H9 (cell line): Measurements from ENCODE around the gene MRPS10. TPM values are rescaled to one million over a fixed set of nuclear protein-coding genes. Genes with fewer than 3 reads are reported as not detected.

Source experiments
- DNase-seq: peaks from one replicate; pipeline ENCODE4 v3.0.0-alpha.2; 2017
- H2AFZ ChIP-seq: one replicate; pipeline ENCODE4 v1.6.1; 2013; ENCODE audit warnings: mild to moderate bottlenecking, low read length, control low read depth, moderate library complexity
- H2AK5ac ChIP-seq: 2 replicates; pipeline ENCODE4 v1.6.1; 2013; ENCODE audit warnings: low read length, control low read depth, mixed read lengths; ENCODE audit not compliant: insufficient read length
- H2BK120ac ChIP-seq: one replicate; pipeline ENCODE4 v1.6.1; 2013; ENCODE audit warnings: low read depth, mild to moderate bottlenecking, low read length, control low read depth, inconsistent platforms; ENCODE audit not compliant: poor library complexity, severe bottlenecking
- H2BK12ac ChIP-seq: 2 replicates; pipeline ENCODE4 v1.6.1; 2013; ENCODE audit warnings: low read length, control low read depth, mixed read lengths, low read depth; ENCODE audit not compliant: insufficient read length
- H2BK15ac ChIP-seq: 2 replicates; pipeline ENCODE4 v1.6.1; 2013; ENCODE audit warnings: low read depth, low read length, control low read depth
- H2BK20ac ChIP-seq: one replicate; pipeline ENCODE4 v1.6.1; 2013; ENCODE audit warnings: low read depth, mild to moderate bottlenecking, low read length, control low read depth, inconsistent platforms; ENCODE audit not compliant: poor library complexity, severe bottlenecking
- H2BK5ac ChIP-seq: 2 replicates; pipeline ENCODE4 v1.6.1; 2013; ENCODE audit warnings: low read length, control low read depth, mixed read lengths; ENCODE audit not compliant: insufficient read length
- H3K14ac ChIP-seq: 2 replicates; pipeline ENCODE4 v1.6.1; 2013; ENCODE audit warnings: low read length, control low read depth; ENCODE audit not compliant: insufficient read depth
- H3K18ac ChIP-seq: 2 replicates; pipeline ENCODE4 v1.6.1; 2013; ENCODE audit warnings: low read depth, mild to moderate bottlenecking, mixed read lengths, low read length, control low read depth; ENCODE audit not compliant: insufficient read length
- H3K23ac ChIP-seq: 2 replicates; pipeline ENCODE4 v1.6.1; 2013; ENCODE audit warnings: low read length, control low read depth, mixed read lengths, low read depth; ENCODE audit not compliant: insufficient read length
- H3K23me2 ChIP-seq: 2 replicates; pipeline ENCODE4 v1.6.1; 2013; ENCODE audit warnings: low read depth, mild to moderate bottlenecking, mixed read lengths, low read length, control low read depth; ENCODE audit not compliant: insufficient read length, poor library complexity, severe bottlenecking
- H3K27ac ChIP-seq: 2 replicates; pipeline ENCODE4 v1.5.1; 2013; ENCODE audit warnings: low read length, control low read depth, mixed read lengths, low read depth; ENCODE audit not compliant: insufficient read length
- H3K27me3 ChIP-seq: 2 replicates; pipeline ENCODE4 v1.6.1; 2013; ENCODE audit warnings: low read length, control low read depth, inconsistent platforms; ENCODE audit not compliant: insufficient read depth
- H3K4ac ChIP-seq: 2 replicates; pipeline ENCODE4 v1.6.1; 2013; ENCODE audit warnings: low read depth, mild to moderate bottlenecking, control low read depth, inconsistent platforms, low read length, moderate library complexity
- H3K4me1 ChIP-seq: 2 replicates; pipeline ENCODE4 v1.6.1; 2013; ENCODE audit warnings: low read length, control low read depth, inconsistent platforms; ENCODE audit not compliant: insufficient read depth
- H3K4me2 ChIP-seq: 2 replicates; pipeline ENCODE4 v1.6.1; 2013; ENCODE audit warnings: low read length, control low read depth, mixed read lengths; ENCODE audit not compliant: insufficient read length, insufficient read depth
- H3K56ac ChIP-seq: 2 replicates; pipeline ENCODE4 v1.6.1; 2013; ENCODE audit warnings: low read depth, mild to moderate bottlenecking, mixed read lengths, low read length, control low read depth; ENCODE audit not compliant: insufficient read length
- H3K79me1 ChIP-seq: 2 replicates; pipeline ENCODE4 v1.6.1; 2013; ENCODE audit warnings: low read depth, mild to moderate bottlenecking, moderate library complexity, low read length, control low read depth, inconsistent platforms; ENCODE audit not compliant: insufficient read depth, poor library complexity, severe bottlenecking
- H3K79me2 ChIP-seq: 2 replicates; pipeline ENCODE4 v1.6.1; 2013; ENCODE audit warnings: low read length, control low read depth, inconsistent platforms; ENCODE audit not compliant: insufficient read depth
- H3K9ac ChIP-seq: 2 replicates; pipeline ENCODE4 v1.6.1; 2013; ENCODE audit warnings: low read length, control low read depth, mixed read lengths; ENCODE audit not compliant: insufficient read length; ENCODE audit errors: extremely low read depth
- H3K9me3 ChIP-seq: one replicate; pipeline ENCODE4 v1.6.1; 2013; ENCODE audit warnings: low read depth, low read length, inconsistent platforms; ENCODE audit not compliant: control insufficient read depth
- H3T11ph ChIP-seq: one replicate; pipeline ENCODE4 v1.6.1; 2013; ENCODE audit warnings: mild to moderate bottlenecking, low read length, control low read depth, inconsistent platforms
- H4K20me1 ChIP-seq: one replicate; pipeline ENCODE4 v1.6.1; 2013; ENCODE audit not compliant: control insufficient read depth, insufficient read length, insufficient read depth
- H4K5ac ChIP-seq: 2 replicates; pipeline ENCODE4 v1.6.1; 2013; ENCODE audit warnings: low read depth, mild to moderate bottlenecking, mixed read lengths, low read length, control low read depth; ENCODE audit not compliant: insufficient read length
- H4K8ac ChIP-seq: replicated peaks from 2 replicates; pipeline ENCODE4 v1.6.1; 2013; ENCODE audit warnings: low read length, control low read depth, mixed read lengths, low read depth; ENCODE audit not compliant: insufficient read length
- H4K91ac ChIP-seq: 2 replicates; pipeline ENCODE4 v1.6.1; 2013; ENCODE audit warnings: low read depth, mild to moderate bottlenecking, moderate library complexity, mixed read lengths, low read length, control low read depth; ENCODE audit not compliant: insufficient read length
- H3K27ac Mint-ChIP-seq, 3 experiments: 2 replicates in 2 of 3; 3 replicates in 1 of 3; pipeline ENCODE4 v1.8.0; 2020 to 2021; ENCODE audit warnings: mixed read lengths in 3 of 3, mild to moderate bottlenecking in 1 of 3, moderate library complexity in 1 of 3
- H3K27me3 Mint-ChIP-seq: 2 replicates; pipeline ENCODE4 v1.8.0; 2021; ENCODE audit warnings: low read depth, mild to moderate bottlenecking, moderate library complexity, mixed read lengths
- H3K36me3 Mint-ChIP-seq, 3 experiments: 2 replicates in 2 of 3; 3 replicates in 1 of 3; pipeline ENCODE4 v1.8.0; 2020 to 2021; ENCODE audit warnings: low read depth in 3 of 3, mixed read lengths in 3 of 3; ENCODE audit not compliant: insufficient read depth in 1 of 3
- H3K4me1 Mint-ChIP-seq, 2 experiments: 2 replicates each; pipeline ENCODE4 v1.8.0; 2020; ENCODE audit warnings: mixed read lengths in 2 of 2
- H3K4me3 Mint-ChIP-seq, 2 experiments: 2 replicates in 1 of 2; 3 replicates in 1 of 2; pipeline ENCODE4 v1.8.0; 2020 to 2021; ENCODE audit warnings: mild to moderate bottlenecking in 2 of 2, mixed read lengths in 2 of 2, moderate library complexity in 1 of 2
- H3K9me3 Mint-ChIP-seq, 2 experiments: 2 replicates in 1 of 2; 3 replicates in 1 of 2; pipeline ENCODE4 v1.8.0; 2020; ENCODE audit warnings: mild to moderate bottlenecking in 2 of 2, mixed read lengths in 2 of 2, moderate library complexity in 1 of 2
- WGBS: extraction: QIAGEN DNeasy Blood & Tissue Kit; methylation state at CpG from one replicate; pipeline ENCODE4 v1.1.7; 2013; ENCODE audit warnings: missing lambda C conversion rate, low lambda C conversion rate, mixed read lengths; ENCODE audit not compliant: insufficient read length; ENCODE audit errors: extremely low coverage; 5-methylcytosine and 5-hydroxymethylcytosine counted together
- total RNA-seq: library from RNA; stranded (reverse); gene quantifications from 2 replicates; pipeline ENCODE4 v1.2.1, GENCODE V29; 2021
- TF ChIP-seq, protein P1 (sequence below): fragments of 200-600 bp; sonication (generic); conservative IDR thresholded peaks from 3 replicates; pipeline ENCODE4 v1.8.0; 2021; ENCODE audit warnings: antibody characterized with exemption, mild to moderate bottlenecking

MRPS10 gene
- total RNA-seq, 1 experiment from 2014 or later, result 33.9 TPM

DNA sequence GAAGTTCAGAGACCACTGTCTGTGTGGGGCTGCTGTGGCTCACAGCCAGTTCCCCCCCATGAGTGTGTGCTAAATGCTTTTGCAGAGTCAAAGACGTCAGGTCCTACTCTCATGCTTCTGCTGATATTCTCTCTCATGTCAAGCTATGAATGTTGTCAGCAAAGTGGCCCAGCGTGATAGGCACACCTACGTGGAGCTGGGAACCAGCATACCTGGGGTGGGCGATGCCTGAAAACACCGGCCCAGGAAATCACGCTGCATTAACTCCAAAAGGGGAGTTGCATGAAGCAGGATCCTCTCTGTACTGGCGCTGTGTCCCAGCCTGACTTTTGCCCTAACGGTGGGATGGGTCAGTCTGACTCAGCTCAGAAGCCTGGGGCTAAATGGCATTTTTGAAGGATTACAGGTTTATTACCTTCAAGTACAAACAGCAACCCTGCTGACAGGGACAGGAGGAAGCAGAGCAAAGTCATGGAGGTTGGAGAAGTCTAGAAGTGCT lies 9.0 kb upstream of the MRPS10 start:
- no peak overlapping the region for H2AK5ac ChIP-seq
- H3K27ac Mint-ChIP-seq, result peak overlapping the region; percentile 81 to 91 (median 87); a peak in 5 of 7 replicates
- no peaks in the 10 kb centered on the region for H3K9me3 Mint-ChIP-seq
- peaks cover 0 to 5% of the 10 kb centered on the region in 2 experiments; a peak in 3 of 4 replicates for H3K4me1 Mint-ChIP-seq
- H3K23me2 ChIP-seq, result no peaks in the 10 kb centered on the region
- no peak overlapping the region for H2BK5ac ChIP-seq
- no peaks in the 10 kb centered on the region for H3K27me3 Mint-ChIP-seq
- H3K4ac ChIP-seq, result no peak overlapping the region
- no peak overlapping the region for H4K91ac ChIP-seq
- H3K14ac ChIP-seq, result no peak overlapping the region
- no peaks in the 10 kb centered on the region for H3K9me3 ChIP-seq
- no peak overlapping the region for H2BK15ac ChIP-seq
- no peak overlapping the region for H3K56ac ChIP-seq
- no peak overlapping the region for H2BK12ac ChIP-seq
- no peak overlapping the region for H3K18ac ChIP-seq
- H2AFZ ChIP-seq, result no peak overlapping the region
- H2BK120ac ChIP-seq, result no peak overlapping the region
- no peak overlapping the region for H3K27ac ChIP-seq
- no CpG with 5 or more reads among the region's 8 CpGs for WGBS
- no peak overlapping the region for H3K9ac ChIP-seq
- H3K4me2 ChIP-seq, result no peak overlapping the region
- no peak overlapping the region for H4K5ac ChIP-seq
- no peak for DNase-seq
- H3K36me3 Mint-ChIP-seq, result peaks cover 3 to 25% (median 23%) of the 10 kb centered on the region in 3 experiments; a peak in 6 of 7 replicates
- no peak overlapping the region for H2BK20ac ChIP-seq
- no peak overlapping the region for H3K23ac ChIP-seq
- H3K79me1 ChIP-seq, result no peaks in the 10 kb centered on the region
- no peak overlapping the region for H4K8ac ChIP-seq
- TF ChIP-seq, protein P1, sequence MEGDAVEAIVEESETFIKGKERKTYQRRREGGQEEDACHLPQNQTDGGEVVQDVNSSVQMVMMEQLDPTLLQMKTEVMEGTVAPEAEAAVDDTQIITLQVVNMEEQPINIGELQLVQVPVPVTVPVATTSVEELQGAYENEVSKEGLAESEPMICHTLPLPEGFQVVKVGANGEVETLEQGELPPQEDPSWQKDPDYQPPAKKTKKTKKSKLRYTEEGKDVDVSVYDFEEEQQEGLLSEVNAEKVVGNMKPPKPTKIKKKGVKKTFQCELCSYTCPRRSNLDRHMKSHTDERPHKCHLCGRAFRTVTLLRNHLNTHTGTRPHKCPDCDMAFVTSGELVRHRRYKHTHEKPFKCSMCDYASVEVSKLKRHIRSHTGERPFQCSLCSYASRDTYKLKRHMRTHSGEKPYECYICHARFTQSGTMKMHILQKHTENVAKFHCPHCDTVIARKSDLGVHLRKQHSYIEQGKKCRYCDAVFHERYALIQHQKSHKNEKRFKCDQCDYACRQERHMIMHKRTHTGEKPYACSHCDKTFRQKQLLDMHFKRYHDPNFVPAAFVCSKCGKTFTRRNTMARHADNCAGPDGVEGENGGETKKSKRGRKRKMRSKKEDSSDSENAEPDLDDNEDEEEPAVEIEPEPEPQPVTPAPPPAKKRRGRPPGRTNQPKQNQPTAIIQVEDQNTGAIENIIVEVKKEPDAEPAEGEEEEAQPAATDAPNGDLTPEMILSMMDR, result no peak
- no peak overlapping the region for H3T11ph ChIP-seq
- H3K4me1 ChIP-seq, result no peaks in the 10 kb centered on the region
- no peaks in the 10 kb centered on the region for H3K27me3 ChIP-seq
- no peaks in the 10 kb centered on the region for H4K20me1 ChIP-seq
- H3K4me3 Mint-ChIP-seq, result no peak overlapping the region
- H3K79me2 ChIP-seq, result no peaks in the 10 kb centered on the region
